GM18498 (cell line): ENCODE results near the gene USP54.
"Not testable (repeated sequence)": the region's sequence is repeated elsewhere in the genome, so short reads cannot be mapped to it uniquely, and the experiment has no call there.

Experiments
- ATAC-seq: cut with Tn5 transposase; IDR thresholded peaks from one replicate; pipeline ENCODE4 v1.9.1; 2021; ENCODE audit warnings: mild to moderate bottlenecking, moderate library complexity; ENCODE audit not compliant: unreplicated experiment

USP54 gene

DNA sequence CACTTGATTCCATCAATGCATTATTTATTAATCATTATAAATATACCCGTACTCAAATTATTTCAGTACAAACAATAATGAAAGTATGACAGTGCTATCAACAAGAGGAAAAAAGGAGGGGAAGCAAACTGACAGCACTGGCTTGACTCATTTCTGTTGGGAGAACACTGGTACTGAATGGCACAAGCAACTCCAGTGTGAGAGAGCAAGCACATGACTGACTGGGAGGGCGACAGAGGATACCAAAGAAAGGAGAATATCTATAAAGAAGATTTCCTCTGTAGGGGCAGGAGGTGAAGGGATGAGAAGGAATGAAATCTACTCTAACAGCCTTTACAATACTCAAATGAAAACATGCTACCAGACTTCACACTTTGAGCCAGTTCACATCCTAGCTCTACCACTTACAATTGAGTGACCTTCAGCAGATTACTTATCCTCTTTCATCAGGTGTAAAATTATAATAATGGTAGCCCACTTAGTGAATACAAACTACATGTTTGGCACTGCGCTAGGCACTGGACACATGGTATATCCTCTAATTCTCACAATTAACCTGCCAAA is 1.5 kb downstream of the USP54 start:
- ATAC-seq, result no peak

DNA sequence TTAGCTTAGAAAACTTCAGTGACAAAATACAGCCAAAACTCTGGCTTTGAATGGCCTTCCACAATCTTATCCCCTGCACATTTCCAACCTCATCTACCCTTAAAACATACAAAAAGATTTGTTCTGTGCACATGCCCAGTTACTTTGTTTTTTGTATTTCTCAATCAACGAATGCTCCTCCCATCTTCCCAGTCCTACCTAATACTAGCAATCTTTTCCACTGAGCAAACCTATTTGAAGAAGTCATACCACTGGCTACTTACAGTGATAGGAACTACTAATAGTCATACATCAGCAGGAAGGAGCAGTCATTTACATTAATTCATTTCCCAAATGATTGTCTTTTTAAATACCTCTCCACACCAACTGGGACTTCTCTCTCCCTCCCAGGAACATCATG is 2.5 kb downstream of the USP54 start:
- ATAC-seq, result no peak

DNA sequence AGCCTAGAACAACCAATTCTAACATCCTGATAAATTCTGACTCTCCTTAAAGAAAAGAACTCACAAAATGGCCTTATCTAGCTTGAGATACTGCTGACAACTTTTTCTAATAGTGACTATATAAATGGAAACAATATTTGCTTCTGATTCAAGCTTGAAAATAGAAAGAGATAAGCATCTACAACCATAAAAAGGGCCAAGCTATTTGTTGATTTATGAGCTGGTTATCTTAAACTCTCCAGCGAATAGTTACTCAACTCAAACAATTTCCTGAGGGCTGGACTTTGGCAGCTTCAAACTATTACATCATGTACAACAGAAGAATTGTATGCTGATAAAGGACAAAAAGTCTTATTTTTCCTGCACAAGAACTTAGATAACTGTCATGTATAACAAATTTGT is 4.6 kb downstream of the USP54 start:
- no peak for ATAC-seq

DNA sequence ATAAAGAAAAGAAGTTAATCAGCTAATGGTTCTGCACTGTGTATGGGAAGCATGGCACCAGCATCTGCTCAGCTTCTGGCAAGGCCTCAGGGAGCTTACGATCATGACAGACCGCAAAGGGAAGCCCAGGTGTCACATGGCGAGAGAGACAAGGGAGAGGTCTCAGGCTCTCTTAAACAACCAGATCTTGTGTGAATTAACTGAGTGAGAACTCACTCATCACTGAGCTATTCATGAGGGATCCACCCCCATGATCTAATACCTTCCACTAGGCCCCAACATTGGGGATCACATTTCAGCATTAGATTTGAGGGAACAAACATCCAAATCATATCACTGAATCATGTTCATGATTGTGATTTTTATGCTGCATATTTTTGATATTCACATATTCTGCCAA is 5.8 kb downstream of the USP54 start:
- ATAC-seq, result no peak

DNA sequence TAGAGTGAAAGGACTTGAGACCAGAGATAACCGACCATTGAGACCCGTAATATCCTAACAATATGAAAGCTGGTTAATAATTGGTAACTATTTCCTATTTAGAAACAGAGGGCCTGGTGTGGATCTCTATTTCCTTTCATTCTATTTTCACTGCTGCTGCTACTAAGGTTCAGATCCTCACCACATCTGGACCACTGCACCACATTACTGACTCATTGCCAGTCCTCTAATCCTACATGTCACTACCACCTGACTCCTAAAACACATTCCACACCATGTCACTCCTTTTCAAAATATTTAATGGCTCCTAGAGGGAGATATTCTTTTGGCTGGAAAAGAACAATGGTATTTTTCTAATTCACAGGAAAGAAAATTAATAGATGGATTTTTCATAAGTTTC is 6.4 kb downstream of the USP54 start:
- no peak for ATAC-seq

DNA sequence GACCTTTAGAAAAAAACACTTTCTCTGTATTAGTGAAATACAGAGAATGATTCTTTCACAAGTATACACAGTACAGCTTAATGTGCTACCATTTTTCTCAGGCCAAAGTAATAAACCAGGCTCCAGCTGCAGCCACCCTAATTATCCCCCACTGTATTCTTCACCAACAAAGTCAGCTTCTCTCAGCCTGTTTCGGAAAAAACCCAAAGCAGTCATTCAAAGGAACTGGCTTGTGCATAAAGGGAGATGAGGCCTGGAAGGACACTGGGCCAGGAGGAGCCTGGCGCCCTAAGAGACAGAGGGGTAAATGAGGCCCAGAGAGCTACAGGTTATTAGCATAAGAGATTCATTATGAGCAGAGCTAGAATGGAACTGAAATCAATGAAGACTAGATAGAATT is 9.2 kb downstream of the USP54 start:
- ATAC-seq, result no peak

DNA sequence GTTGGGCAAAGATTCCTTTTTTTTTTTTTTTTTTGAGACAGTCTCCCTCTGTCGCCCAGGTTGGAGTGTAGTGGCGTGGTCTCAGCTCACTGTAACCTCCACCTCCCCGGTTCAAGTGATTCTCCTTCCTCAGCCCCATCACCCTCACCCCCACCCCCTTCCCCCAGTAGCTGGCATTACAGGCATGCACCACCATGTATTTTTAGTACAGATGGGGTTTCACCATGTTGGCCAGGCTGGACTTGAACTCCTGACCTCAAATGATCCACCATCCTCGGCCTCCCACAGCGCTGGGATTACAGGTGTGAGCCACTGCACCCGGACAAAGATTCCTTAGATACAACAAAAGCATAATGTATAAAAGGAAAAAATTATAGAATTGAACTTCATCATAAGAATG is 12.2 kb downstream of the USP54 start:
- not testable (repeated sequence) for ATAC-seq

DNA sequence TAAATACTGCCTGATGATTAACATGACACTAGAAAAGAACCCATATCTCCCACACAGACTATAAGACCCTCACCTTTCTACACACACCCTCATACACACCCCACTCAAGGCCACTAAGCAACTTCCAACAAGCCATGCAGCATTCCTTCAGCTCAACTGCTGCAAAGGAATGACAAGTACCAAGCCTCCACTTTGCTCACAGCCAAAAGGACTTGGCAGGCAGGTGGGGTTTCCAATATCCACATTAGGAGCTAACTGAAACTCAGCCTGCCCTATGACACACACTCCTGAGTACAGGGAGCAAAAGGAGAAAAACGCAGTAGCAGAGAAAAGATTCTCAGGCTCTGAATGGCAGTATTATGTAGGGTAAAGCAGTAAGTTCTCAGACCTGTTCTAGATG is 13.4 kb downstream of the USP54 start:
- no peak for ATAC-seq

DNA sequence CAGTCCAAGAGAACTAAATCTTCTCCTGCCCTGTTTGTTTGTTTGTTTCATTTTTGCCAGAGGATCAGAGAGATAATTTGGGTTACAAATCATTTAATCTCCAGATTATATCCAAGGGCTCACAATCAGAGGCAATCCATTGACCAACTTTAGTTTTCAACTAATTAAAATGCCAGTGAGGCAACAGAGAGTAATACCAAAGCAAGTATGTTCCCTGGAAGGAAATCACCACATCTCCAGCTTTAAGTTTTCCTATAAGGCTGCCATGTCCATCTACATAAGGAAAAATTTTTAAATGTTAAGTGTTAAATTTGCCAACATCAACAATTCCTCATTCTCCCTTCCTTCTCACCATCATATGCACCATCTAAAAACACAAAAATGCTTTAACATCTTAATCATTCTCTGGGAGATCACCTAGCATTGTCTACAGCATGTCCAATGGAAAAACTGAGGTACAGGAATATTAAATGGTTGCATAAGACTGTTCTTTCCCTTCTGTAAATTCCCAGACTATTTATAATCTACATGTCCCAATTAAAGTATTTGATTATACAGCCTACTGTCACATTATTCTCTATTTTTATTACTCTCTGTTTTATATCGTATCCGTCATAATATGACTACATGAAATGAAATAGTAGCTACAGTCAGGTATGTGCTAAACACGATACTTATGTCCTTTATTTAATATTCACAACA is 14.1 kb downstream of the USP54 start:
- no peak for ATAC-seq

DNA sequence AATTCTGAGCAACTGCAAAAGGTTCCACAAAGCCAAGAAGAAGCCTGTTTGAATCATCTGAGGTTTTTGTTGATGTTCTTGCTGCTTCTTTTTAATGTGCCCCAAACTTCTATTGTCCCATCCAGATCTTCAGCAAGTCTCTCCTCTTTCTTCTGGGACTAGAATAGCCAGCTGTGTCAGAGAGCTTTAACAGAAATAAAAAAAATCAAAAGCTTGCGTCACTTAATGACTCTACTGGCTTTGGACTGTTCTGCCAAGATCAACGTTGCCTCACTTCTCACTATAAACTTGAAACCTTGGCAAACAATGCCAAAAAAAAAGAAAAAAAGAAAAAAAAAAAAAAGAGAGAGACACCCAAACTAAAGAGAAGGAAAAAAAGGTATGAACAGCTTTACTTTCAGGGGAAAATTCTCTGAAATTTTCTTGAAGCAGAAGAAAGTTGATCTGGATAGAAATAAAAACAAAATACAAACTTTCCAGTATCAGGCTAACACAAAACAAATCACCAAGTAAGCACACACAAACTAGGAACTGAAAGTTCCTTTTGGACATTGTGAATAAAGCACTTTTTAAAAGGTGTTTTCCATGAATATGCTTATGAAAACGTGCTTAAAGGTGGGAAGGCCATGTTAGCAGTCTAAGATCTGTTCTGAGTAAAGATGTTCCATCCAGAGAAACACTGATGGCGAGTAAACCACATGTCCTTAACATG is 14.8 kb downstream of the USP54 start:
- ATAC-seq, result no peak

DNA sequence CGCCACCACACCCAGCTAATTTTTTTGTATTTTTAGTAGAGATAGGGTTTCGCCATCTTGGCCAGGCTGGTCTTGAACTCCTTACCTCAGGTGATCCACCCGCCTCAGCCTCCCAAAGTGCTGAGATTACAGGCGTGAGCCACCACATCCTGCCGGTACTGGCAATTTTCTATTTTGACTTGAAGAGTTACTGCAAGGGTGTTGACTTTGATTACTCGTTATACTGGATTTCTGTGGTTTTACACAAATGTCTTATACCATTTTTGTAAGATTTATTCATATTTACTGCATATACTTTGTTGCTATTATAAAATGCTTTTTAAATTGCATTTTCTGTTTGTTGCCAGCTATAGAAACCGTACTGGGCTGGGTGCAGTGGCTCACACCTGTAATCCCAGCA is 24.1 kb downstream of the USP54 start:
- ATAC-seq, result not testable (repeated sequence)

DNA sequence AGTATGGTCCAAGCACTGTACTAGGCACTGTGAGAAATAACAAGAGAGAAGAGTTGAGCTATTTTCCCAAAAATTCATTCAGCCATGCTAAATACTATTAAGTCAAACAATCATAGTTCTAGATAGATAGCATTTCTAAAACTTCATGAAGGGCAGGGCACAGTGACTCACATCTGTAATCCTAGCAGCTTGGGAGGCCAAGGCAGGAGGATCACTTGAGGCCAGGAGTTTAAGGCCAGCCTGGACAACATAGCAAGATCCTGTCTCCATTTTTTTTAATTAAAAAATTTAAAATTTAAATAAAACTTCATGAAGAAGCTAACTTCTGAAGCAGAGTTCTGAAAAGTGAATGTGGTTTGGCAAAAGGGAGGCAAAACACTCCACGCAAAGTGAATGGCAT is 29.9 kb downstream of the USP54 start:
- ATAC-seq, result no peak

DNA sequence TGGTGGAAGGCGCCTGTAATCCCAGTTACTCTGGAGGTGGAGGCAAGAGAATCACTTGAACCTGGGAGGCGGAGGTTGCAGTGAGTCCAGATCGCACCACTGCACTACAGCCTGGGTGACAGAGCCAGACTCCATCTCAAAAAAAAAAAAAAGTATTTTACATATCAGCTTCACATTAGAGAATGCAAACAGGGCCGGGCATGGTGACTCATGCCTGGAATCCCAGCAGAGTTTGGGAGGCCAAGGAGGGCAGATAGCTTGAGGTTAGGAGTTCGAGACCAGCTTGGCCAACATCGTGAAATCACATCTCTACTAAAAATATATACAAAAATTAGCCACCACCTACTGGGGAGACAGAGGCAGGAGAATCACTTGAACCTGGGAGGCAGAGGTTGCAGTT is 31.6 kb downstream of the USP54 start:
- ATAC-seq, result no peak

DNA sequence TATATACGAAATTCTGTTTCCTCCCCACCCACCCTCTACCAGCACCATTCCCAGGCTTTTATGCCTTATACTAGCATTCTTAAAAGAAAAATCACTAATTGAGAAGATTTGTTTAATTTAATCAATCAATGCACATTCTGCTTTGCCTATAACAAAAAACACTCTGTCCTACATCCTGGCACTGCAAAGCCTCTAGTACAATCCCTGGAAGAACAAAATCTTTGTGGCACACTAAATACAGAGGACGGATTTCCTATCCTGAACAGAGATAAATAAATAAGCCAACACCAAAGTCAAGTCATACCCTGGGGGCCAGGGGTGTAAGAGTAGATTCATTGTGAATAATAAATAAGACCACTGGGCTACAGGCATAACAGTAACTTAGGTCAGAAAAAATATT is 34.3 kb downstream of the USP54 start:
- no peak for ATAC-seq

DNA sequence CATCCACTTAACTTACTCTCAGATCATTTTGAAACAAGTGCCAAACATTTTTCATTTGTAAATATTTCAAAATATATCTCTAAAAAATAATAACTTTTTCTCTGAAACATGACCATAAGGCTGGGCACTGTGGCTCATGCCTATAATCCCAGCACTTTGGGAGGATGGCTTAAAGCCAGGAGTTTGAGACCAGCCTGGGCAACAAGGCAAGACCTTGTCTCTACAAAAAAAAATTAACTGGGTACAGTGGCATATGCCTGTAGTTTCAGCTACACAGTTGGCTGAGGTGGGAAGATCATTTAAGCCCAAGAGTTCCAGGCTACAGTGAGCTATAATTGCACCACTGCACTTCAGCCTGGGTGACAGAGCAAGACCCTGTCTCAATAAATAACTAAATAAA is 36.4 kb downstream of the USP54 start:
- ATAC-seq, result no peak

DNA sequence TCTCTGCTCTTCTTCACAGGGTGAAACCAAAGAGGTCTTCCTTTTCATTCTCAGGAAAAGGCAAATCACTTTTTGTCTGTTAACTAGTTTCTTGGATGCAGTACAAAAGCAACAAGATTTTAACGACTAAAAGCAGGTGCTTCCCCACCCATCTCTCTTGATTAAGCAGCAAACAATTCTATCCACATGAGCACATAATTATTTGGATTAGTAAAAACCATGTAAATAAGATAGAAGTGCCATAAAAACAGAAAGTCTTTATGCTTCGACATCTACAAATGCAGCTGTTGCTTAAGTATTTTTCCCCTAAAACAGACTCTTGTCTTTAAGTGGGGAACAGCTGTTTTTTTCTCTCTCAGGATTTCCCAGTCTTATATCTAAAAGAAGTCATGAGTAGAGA is 37.4 kb downstream of the USP54 start:
- no peak for ATAC-seq

DNA sequence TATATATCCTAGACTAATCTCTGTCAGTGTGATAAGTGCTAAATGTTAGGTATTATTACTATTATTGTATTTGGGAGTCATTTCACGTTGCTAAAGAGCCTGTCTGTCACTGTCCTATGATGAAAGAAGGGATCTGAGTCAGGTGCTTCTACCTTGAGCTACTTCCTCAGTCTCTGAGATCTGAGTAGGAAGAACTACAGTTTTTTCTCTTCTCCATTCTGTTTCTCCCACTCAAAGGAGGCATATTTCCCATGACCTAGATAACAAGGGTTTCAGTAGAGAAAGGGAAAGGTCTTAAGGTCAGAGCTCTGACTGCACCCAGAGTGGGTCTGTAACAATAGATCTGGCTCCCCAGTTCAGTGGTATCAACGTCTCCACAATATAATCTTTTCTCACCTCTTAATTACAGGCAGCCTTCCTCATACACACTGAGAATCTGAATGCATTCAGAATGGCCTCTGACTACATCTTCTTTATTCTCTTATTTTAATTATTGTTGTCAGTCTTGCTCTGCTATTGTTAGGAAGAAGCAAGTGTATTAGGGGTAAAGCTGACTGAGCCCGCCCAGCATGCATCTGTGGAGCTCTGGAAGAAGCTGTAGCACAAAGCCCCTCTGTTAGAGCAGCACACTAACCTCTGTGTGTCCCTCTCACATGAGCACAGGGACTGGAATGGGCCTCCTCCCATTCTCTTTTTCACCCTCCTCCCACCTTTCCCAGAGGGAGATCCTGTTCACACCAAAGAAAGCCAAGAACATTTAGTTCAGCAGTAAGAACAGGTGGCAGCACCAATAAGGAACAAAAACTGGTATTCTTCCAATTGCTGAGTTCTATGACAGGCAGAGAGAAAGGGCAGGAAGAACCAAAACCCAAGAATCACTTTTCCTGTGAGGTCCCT is 38.1 kb downstream of the USP54 start:
- no peak for ATAC-seq

DNA sequence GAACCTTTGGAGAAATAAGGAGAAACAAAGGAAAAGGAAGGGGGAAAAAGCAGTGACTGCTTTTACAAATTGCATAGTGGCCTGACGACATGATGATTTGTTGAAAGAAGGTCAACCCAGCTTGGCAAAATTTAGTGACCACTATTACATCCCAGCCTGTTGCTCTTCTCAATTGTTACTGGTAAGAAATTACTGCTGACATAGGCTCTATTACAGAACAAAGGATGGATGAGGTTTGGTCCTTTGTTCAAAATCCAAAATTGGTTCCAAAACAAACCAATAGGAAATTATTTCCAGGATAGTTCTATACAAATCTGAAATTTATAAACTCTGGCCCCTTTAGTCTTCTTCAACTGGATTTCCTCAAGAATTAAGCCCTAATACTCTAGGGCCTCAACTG is 39.6 kb downstream of the USP54 start:
- ATAC-seq, result no peak

DNA sequence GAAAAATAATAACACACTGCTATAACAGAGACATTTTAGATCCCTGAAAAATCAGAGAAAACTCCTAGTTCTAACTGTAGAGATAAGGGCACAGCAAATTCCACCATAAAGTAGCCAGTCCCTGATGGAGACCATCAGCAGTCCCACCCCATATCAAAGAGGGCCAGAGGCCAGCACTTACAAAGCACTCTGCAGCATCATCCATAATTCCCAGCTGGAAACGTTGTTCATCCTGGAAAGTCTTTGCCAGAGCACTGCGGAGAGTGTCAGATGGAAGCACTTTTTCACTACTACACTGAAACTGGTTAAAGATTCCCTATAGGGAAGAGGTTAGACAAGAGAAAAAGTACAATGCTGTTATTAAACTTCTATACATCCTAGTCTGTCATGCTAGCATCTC is 45.8 kb downstream of the USP54 start:
- ATAC-seq, result no peak

DNA sequence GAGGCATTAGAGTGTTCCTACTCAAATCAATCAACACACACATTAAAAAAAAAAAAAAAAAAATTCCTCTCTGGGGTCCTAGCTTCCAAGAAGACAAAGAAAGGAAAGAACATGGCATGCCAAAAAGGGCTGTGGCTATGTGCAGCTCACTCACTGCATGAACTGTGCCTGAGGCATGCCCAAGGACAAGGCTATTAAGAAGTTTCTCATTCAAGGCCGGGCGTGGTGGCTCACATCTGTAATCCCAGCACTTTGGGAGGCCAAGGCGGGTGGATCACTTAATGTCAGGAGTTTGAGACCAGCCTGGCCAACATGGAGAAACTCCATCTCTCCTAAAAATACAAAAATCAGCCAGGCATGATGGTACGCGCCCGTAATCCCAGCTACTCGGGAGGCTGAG is 53.4 kb downstream of the USP54 start:
- ATAC-seq, result no peak

DNA sequence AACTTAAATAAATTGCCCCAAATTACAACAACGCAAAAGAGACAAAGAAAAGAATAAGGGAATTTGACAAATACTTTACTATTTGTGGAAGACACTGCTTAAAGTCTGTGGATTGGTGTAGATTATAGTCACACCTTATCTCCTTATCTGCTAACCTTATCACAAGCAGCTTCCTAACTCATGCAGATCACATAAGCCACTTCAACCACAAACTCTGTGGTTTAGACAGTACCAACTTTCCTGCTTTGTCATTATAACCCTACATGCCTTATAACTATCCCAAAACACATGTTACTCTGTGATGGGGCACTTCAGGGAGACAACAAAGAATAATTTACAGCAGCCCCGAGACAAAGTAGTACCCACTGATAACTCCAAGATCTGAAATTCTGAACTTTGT is 53.9 kb downstream of the USP54 start:
- ATAC-seq, result no peak

DNA sequence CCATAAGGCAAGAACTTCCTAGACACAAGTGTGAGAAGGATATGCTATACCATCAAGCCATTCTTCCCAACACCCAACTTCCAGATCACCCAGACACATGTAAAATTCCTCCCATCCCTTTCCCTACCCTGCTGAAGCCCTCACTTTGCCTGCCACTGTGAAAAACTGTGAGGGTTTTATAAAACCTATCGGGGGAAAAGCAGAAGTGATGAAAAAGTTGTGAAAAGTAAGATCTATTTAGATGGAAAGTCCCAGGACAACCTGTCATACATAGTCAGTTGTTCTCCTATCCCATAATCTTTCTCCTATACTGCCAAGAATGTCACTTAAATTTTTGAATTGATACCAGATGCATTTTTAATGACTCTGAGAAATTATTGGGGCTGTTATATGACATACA is 56.3 kb downstream of the USP54 start:
- no peak for ATAC-seq
